Endothelial cell (in vitro differentiated cells): ENCODE measurements around the gene ZNF664. TPM values are rescaled to one million over a fixed set of nuclear protein-coding genes. Genes with fewer than 3 reads are reported as not detected.
A peak's percentile ranks its signal among the peaks of the same experiment; 100 is the strongest.

Experiments
- DNase-seq: peaks from one replicate; pipeline ENCODE4 v3.0.0; 2021; ENCODE audit warnings: low spot score
- H3K27ac Mint-ChIP-seq: one replicate; pipeline ENCODE4 v1.8.0; 2021; ENCODE audit warnings: mixed read lengths, inconsistent platforms; ENCODE audit not compliant: unreplicated experiment
- H3K27me3 Mint-ChIP-seq: one replicate; pipeline ENCODE4 v1.8.0; 2021; ENCODE audit warnings: mild to moderate bottlenecking, moderate library complexity, mixed read lengths, inconsistent platforms; ENCODE audit not compliant: unreplicated experiment
- H3K36me3 Mint-ChIP-seq: one replicate; pipeline ENCODE4 v1.8.0; 2021; ENCODE audit warnings: mild to moderate bottlenecking, low read depth, mixed read lengths, inconsistent platforms; ENCODE audit not compliant: unreplicated experiment
- H3K4me1 Mint-ChIP-seq: one replicate; pipeline ENCODE4 v1.8.0; 2021; ENCODE audit warnings: mild to moderate bottlenecking, mixed read lengths, inconsistent platforms; ENCODE audit not compliant: unreplicated experiment
- H3K4me3 Mint-ChIP-seq: one replicate; pipeline ENCODE4 v1.8.0; 2021; ENCODE audit warnings: mild to moderate bottlenecking, mixed read lengths, inconsistent platforms; ENCODE audit not compliant: unreplicated experiment
- H3K9me3 Mint-ChIP-seq: one replicate; pipeline ENCODE4 v1.8.0; 2021; ENCODE audit warnings: mixed read lengths, inconsistent platforms; ENCODE audit not compliant: unreplicated experiment
- CTCF ChIP-seq: fragments of 200-600 bp; sonication (generic); IDR thresholded peaks from one replicate; pipeline ENCODE4 v1.5.0; 2021; ENCODE audit warnings: antibody characterized with exemption; ENCODE audit not compliant: unreplicated experiment
- total RNA-seq: library from RNA; stranded (reverse); fragmentation: NEBNext Ultra II Directional; extraction: Animal tissue kit (Norgen Biotek cat#: 25700); gene quantifications from one replicate; pipeline ENCODE4 v1.2.1, GENCODE V29; 2021; ENCODE audit not compliant: unreplicated experiment

ZNF664 gene
- total RNA-seq, 1 donor from 2014 or later, result 119 TPM

- H3K27ac Mint-ChIP-seq, result no peak overlapping the region
- H3K4me1 Mint-ChIP-seq, result peaks cover 17% of the 10 kb centered on the region
- H3K4me3 Mint-ChIP-seq, result no peak overlapping the region
- no peaks in the 10 kb centered on the region for H3K9me3 Mint-ChIP-seq
- H3K36me3 Mint-ChIP-seq, result peaks cover 13% of the 10 kb centered on the region
- TF ChIP-seq CTCF, result no peak
- no peak for DNase-seq
- H3K27me3 Mint-ChIP-seq, result peaks cover 4% of the 10 kb centered on the region
Measured at GRCh38 chr12:123982269-123982668, 9.3 kb downstream of the ZNF664 start.

GRCh38 chr12:123983822-123984485, 10.9 kb downstream of the ZNF664 start:
- no peak overlapping the region for H3K27ac Mint-ChIP-seq
- peaks cover 23% of the 10 kb centered on the region for H3K36me3 Mint-ChIP-seq
- no peak for TF ChIP-seq CTCF
- no peaks in the 10 kb centered on the region for H3K9me3 Mint-ChIP-seq
- H3K4me3 Mint-ChIP-seq, result no peak overlapping the region
- peaks cover 27% of the 10 kb centered on the region for H3K4me1 Mint-ChIP-seq
- H3K27me3 Mint-ChIP-seq, result peaks cover 4% of the 10 kb centered on the region
- peak; percentile 19 for DNase-seq

- H3K36me3 Mint-ChIP-seq, result peaks cover 30% of the 10 kb centered on the region
- H3K27ac Mint-ChIP-seq, result no peak overlapping the region
- no peak for TF ChIP-seq CTCF
- H3K9me3 Mint-ChIP-seq, result no peaks in the 10 kb centered on the region
- no peak overlapping the region for H3K4me3 Mint-ChIP-seq
- peaks cover 4% of the 10 kb centered on the region for H3K27me3 Mint-ChIP-seq
- H3K4me1 Mint-ChIP-seq, result peaks cover 35% of the 10 kb centered on the region
- no peak for DNase-seq
Measured at GRCh38 chr12:123984903-123985302, 11.9 kb downstream of the ZNF664 start.

GRCh38 chr12:123986374-123986965, 13.5 kb downstream of the ZNF664 start:
- peaks cover 46% of the 10 kb centered on the region for H3K4me1 Mint-ChIP-seq
- no peak for DNase-seq
- peaks cover 27% of the 10 kb centered on the region for H3K36me3 Mint-ChIP-seq
- H3K27ac Mint-ChIP-seq, result no peak overlapping the region
- TF ChIP-seq CTCF, result no peak
- peaks cover 4% of the 10 kb centered on the region for H3K27me3 Mint-ChIP-seq
- no peak overlapping the region for H3K4me3 Mint-ChIP-seq
- H3K9me3 Mint-ChIP-seq, result no peaks in the 10 kb centered on the region

GRCh38 chr12:123987022-123987421, 14.0 kb downstream of the ZNF664 start:
- DNase-seq, result no peak
- peaks cover under 1% of the 10 kb centered on the region for H3K27me3 Mint-ChIP-seq
- peaks cover 27% of the 10 kb centered on the region for H3K36me3 Mint-ChIP-seq
- H3K4me3 Mint-ChIP-seq, result no peak overlapping the region
- TF ChIP-seq CTCF, result no peak
- H3K27ac Mint-ChIP-seq, result no peak overlapping the region
- no peaks in the 10 kb centered on the region for H3K9me3 Mint-ChIP-seq
- H3K4me1 Mint-ChIP-seq, result peaks cover 48% of the 10 kb centered on the region
